K562 (cell line): ENCODE data around the gene PIH1D1. TPM values are rescaled to one million over a fixed set of nuclear protein-coding genes. Genes with fewer than 3 reads are reported as not detected.

ENCODE experiments used
- ARNT ChIP-seq, 2 experiments: fragments of 450-650 bp; IDR thresholded peaks; 2 replicates each; pipeline ENCODE4 v1.6.1; 2016; ENCODE audit warnings: mild to moderate bottlenecking in 1 of 2
- BRD9 ChIP-seq: fragments of 450-650 bp; IDR thresholded peaks from 2 replicates; pipeline ENCODE4 v1.6.1; 2018; ENCODE audit warnings: low read depth; ENCODE audit not compliant: partially characterized antibody
- CHD1 ChIP-seq: fragments of 200-600 bp; sonication (generic); IDR thresholded peaks from one replicate; pipeline ENCODE4 v1.6.1; 2012; ENCODE audit warnings: mild to moderate bottlenecking, moderate library complexity, low read length, inconsistent platforms
- ELF1 ChIP-seq: fragments of 200-800 bp; sonication (Bioruptor generic); IDR thresholded peaks from 2 replicates; pipeline ENCODE4 v1.6.1; 2016; ENCODE audit warnings: missing genetic modification characterization, missing compliant biosample characterization
- GABPA ChIP-seq: fragments of 200-800 bp; sonication (Bioruptor generic); conservative IDR thresholded peaks from 2 replicates; pipeline ENCODE4 v1.6.1; 2016; ENCODE audit warnings: low read depth, missing genetic modification characterization, missing compliant biosample characterization
- GTF2E2 ChIP-seq: fragments of 200-800 bp; sonication (Bioruptor generic); IDR thresholded peaks from 2 replicates; pipeline ENCODE4 v1.6.1; 2016; ENCODE audit warnings: missing genetic modification characterization, missing compliant biosample characterization
- LEF1 ChIP-seq: fragments of 450-650 bp; IDR thresholded peaks from 2 replicates; pipeline ENCODE4 v1.6.1; 2016; ENCODE audit warnings: mild to moderate bottlenecking
- MTA3 ChIP-seq: fragments of 450-650 bp; formaldehyde crosslinking; IDR thresholded peaks from 2 replicates; pipeline ENCODE4 v1.6.1; 2017; ENCODE audit warnings: mild to moderate bottlenecking, borderline replicate concordance
- NBN ChIP-seq: fragments of 450-650 bp; IDR thresholded peaks from 2 replicates; pipeline ENCODE4 v1.6.1; 2016; ENCODE audit warnings: low read depth, mild to moderate bottlenecking
- NCOA1 ChIP-seq: fragments of 450-650 bp; IDR thresholded peaks from 2 replicates; pipeline ENCODE4 v1.6.1; 2016; ENCODE audit warnings: low read depth
- ZC3H4 ChIP-seq: sonication (generic); formaldehyde crosslinking; IDR thresholded peaks from 2 replicates; pipeline ENCODE4 v1.9.0; 2021; ENCODE audit warnings: missing genetic modification reagents, borderline replicate concordance
- polyA plus RNA-seq, 8 experiments: library from polyadenylated mRNA; depleted of rRNA in 4 of 8; stranded (reverse) in 5 of 8; unstranded in 3 of 8; fragments of >200 nt; fragmentation: Nextera tagmentation in 2 of 8; fragmentation: Illumina TruSeq in 1 of 8; extraction: Ambion mirVana in 2 of 8; extraction: Trizol in 1 of 8; gene quantifications; 2 replicates each; pipeline versions ENCODE4 v1.2.1 to v1.2.3, GENCODE V29; 2011 to 2014; ENCODE audit warnings: inconsistent platforms in 1 of 8, missing spikeins in 1 of 8
- total RNA-seq, 7 experiments: library from RNA; depleted of rRNA in 6 of 7; stranded (reverse); fragments of >200 nt in 6 of 7; fragmentation: Illumina TruSeq in 2 of 7; extraction: Trizol in 2 of 7; gene quantifications; 2 replicates each; pipeline versions ENCODE4 v1.2.1 to v1.2.3, GENCODE V29; 2011 to 2021; ENCODE audit warnings: low replicate concordance in 1 of 7
- TF ChIP-seq, protein P1 (sequence below): fragments of 450-650 bp; IDR thresholded peaks from 2 replicates; pipeline ENCODE4 v1.7.1; 2018; ENCODE audit warnings: mild to moderate bottlenecking, low read depth; ENCODE audit not compliant: partially characterized antibody
- TF ChIP-seq, protein P2 (sequence below), 2 experiments: fragments of 450-650 bp; IDR thresholded peaks; 2 replicates each; pipeline ENCODE4 v1.6.1; 2016
- TF ChIP-seq, protein P3 (sequence below), 2 experiments: fragments of 450-650 bp; IDR thresholded peaks; 2 replicates each; pipeline ENCODE4 v1.6.1; 2018; ENCODE audit warnings: mild to moderate bottlenecking in 2 of 2, low read depth in 1 of 2; ENCODE audit not compliant: partially characterized antibody in 2 of 2
- TF ChIP-seq, protein P4 (sequence below), 2 experiments: fragments of 150-350 bp in 1 of 2; IDR thresholded peaks; 2 replicates each; pipeline ENCODE4 v1.6.1; 2012 to 2016; ENCODE audit warnings: low read depth in 2 of 2, low read length in 2 of 2, mild to moderate bottlenecking in 1 of 2, moderate library complexity in 1 of 2

Gene PIH1D1
- total and polyA plus RNA-seq, 9 of the 15 experiments (the other 6 are each of a cell fraction or from before 2014, with no cell fraction given): 26.5 to 224 (median 137) TPM

DNA sequence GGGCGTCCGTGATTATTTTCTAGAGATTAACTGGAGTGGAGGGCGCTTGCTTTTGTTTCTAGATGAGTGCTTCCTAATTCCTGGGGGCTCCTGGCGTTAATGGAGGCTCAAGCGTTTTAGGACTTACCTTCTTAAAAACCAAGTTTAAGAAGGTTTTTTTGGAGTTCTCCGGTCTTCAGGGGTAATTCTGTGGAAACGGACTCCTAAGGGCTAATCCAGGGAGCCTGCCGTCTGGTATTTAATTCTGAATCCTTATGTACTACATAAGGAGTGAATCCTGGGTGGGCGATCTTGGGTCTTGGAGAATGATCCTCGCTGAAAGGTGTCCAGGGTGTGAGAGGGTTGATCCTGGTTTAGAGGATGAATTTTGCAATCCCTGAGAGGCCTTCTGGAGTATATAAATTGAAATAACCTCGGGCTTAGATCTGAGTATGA is 45.0 kb upstream of the PIH1D1 start (continued):
- TF ChIP-seq, protein P1, sequence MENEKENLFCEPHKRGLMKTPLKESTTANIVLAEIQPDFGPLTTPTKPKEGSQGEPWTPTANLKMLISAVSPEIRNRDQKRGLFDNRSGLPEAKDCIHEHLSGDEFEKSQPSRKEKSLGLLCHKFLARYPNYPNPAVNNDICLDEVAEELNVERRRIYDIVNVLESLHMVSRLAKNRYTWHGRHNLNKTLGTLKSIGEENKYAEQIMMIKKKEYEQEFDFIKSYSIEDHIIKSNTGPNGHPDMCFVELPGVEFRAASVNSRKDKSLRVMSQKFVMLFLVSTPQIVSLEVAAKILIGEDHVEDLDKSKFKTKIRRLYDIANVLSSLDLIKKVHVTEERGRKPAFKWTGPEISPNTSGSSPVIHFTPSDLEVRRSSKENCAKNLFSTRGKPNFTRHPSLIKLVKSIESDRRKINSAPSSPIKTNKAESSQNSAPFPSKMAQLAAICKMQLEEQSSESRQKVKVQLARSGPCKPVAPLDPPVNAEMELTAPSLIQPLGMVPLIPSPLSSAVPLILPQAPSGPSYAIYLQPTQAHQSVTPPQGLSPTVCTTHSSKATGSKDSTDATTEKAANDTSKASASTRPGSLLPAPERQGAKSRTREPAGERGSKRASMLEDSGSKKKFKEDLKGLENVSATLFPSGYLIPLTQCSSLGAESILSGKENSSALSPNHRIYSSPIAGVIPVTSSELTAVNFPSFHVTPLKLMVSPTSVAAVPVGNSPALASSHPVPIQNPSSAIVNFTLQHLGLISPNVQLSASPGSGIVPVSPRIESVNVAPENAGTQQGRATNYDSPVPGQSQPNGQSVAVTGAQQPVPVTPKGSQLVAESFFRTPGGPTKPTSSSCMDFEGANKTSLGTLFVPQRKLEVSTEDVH: peak; percentile 59
- TF ChIP-seq LEF1 (0 out of 2 replicates have a peak, but pooled peaks have one; percentile 13), BRD9 (peak; percentile 53), GTF2E2 (peak; percentile 87), NBN (peak; percentile 30; the same call in 1 of the 2 replicates), GABPA (peak; percentile 77; the same call in 1 of the 2 replicates), MTA3 (peak; percentile 14; the same call in 1 of the 2 replicates), ELF1 (tag) (peak; percentile 52; the same call in 1 of the 2 replicates), CHD1 (peak; percentile 97), ARNT (IDR thresholded peaks at IDR 0.05) (peak in 1 of 2 experiments; percentile 65; a peak in 1 of 4 replicates), NCOA1 (0 out of 2 replicates have a peak, but pooled peaks have one; percentile 28), ZC3H4 (no peak)
- TF ChIP-seq, protein P2, sequence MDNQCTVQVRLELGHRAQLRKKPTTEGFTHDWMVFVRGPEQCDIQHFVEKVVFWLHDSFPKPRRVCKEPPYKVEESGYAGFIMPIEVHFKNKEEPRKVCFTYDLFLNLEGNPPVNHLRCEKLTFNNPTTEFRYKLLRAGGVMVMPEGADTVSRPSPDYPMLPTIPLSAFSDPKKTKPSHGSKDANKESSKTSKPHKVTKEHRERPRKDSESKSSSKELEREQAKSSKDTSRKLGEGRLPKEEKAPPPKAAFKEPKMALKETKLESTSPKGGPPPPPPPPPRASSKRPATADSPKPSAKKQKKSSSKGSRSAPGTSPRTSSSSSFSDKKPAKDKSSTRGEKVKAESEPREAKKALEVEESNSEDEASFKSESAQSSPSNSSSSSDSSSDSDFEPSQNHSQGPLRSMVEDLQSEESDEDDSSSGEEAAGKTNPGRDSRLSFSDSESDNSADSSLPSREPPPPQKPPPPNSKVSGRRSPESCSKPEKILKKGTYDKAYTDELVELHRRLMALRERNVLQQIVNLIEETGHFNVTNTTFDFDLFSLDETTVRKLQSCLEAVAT (IDR thresholded peaks at IDR 0.05): peak in 1 of 2 experiments; percentile 16; a peak in 1 of 4 replicates
- TF ChIP-seq, protein P3, sequence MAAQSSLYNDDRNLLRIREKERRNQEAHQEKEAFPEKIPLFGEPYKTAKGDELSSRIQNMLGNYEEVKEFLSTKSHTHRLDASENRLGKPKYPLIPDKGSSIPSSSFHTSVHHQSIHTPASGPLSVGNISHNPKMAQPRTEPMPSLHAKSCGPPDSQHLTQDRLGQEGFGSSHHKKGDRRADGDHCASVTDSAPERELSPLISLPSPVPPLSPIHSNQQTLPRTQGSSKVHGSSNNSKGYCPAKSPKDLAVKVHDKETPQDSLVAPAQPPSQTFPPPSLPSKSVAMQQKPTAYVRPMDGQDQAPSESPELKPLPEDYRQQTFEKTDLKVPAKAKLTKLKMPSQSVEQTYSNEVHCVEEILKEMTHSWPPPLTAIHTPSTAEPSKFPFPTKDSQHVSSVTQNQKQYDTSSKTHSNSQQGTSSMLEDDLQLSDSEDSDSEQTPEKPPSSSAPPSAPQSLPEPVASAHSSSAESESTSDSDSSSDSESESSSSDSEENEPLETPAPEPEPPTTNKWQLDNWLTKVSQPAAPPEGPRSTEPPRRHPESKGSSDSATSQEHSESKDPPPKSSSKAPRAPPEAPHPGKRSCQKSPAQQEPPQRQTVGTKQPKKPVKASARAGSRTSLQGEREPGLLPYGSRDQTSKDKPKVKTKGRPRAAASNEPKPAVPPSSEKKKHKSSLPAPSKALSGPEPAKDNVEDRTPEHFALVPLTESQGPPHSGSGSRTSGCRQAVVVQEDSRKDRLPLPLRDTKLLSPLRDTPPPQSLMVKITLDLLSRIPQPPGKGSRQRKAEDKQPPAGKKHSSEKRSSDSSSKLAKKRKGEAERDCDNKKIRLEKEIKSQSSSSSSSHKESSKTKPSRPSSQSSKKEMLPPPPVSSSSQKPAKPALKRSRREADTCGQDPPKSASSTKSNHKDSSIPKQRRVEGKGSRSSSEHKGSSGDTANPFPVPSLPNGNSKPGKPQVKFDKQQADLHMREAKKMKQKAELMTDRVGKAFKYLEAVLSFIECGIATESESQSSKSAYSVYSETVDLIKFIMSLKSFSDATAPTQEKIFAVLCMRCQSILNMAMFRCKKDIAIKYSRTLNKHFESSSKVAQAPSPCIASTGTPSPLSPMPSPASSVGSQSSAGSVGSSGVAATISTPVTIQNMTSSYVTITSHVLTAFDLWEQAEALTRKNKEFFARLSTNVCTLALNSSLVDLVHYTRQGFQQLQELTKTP (IDR thresholded peaks at IDR 0.05; ENCODE audit: low read depth in 1 of 2, partially characterized antibody in 2 of 2): peak in 1 of 2 experiments; percentile 21
- TF ChIP-seq, protein P4, sequence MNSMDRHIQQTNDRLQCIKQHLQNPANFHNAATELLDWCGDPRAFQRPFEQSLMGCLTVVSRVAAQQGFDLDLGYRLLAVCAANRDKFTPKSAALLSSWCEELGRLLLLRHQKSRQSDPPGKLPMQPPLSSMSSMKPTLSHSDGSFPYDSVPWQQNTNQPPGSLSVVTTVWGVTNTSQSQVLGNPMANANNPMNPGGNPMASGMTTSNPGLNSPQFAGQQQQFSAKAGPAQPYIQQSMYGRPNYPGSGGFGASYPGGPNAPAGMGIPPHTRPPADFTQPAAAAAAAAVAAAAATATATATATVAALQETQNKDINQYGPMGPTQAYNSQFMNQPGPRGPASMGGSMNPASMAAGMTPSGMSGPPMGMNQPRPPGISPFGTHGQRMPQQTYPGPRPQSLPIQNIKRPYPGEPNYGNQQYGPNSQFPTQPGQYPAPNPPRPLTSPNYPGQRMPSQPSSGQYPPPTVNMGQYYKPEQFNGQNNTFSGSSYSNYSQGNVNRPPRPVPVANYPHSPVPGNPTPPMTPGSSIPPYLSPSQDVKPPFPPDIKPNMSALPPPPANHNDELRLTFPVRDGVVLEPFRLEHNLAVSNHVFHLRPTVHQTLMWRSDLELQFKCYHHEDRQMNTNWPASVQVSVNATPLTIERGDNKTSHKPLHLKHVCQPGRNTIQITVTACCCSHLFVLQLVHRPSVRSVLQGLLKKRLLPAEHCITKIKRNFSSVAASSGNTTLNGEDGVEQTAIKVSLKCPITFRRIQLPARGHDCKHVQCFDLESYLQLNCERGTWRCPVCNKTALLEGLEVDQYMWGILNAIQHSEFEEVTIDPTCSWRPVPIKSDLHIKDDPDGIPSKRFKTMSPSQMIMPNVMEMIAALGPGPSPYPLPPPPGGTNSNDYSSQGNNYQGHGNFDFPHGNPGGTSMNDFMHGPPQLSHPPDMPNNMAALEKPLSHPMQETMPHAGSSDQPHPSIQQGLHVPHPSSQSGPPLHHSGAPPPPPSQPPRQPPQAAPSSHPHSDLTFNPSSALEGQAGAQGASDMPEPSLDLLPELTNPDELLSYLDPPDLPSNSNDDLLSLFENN (IDR thresholded peaks at IDR 0.05; ENCODE audit: low read depth in 2 of 2, low read length in 2 of 2): 0 out of 4 replicates have a peak, but pooled peaks of 1 of the 2 experiments have one; percentile 22
